IPS DF 19.7 (cell line): ENCODE results near the gene DIPK1B.
A peak's percentile ranks its signal among the peaks of the same experiment; 100 is the strongest.

Experiments used
- DNase-seq: peaks from one replicate; pipeline ENCODE4 v3.0.0-alpha.2; 2013; ENCODE audit warnings: low read depth, low spot score

Gene DIPK1B

GRCh38 chr9:136686794-136687711 lies 25.3 kb upstream of the DIPK1B start, which contains the start of gene AGPAT2:
AGPAT2 (minus strand) TSS chr9:136687457; CDS start chr9:136687357, 100 bp downstream.
- no peak for DNase-seq

- DNase-seq: no peak
These were observed 24.6 kb upstream of the DIPK1B start for GRCh38 chr9:136687721-136688223.

GRCh38 chr9:136688274-136689107 lies 23.9 kb upstream of the DIPK1B start:
- DNase-seq: no peak

DNA sequence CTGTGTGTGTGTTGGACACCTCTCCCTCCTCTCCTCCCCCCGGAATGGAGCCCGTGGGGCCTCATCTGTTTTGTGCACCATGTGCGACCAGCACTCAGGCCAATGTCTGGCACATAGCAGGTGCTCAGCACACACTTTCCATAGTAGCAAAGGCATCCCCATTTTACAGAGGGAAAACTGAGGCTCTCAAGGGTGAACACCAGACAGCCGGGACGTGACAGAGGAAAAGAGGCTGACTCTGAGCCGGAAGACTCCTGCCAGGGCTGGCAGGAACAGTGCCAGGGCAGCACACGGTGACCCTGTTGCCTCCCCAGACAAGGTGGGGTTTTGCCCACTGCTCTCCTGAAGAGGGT lies 23.3 kb upstream of the DIPK1B start:
- DNase-seq: no peak

DNA sequence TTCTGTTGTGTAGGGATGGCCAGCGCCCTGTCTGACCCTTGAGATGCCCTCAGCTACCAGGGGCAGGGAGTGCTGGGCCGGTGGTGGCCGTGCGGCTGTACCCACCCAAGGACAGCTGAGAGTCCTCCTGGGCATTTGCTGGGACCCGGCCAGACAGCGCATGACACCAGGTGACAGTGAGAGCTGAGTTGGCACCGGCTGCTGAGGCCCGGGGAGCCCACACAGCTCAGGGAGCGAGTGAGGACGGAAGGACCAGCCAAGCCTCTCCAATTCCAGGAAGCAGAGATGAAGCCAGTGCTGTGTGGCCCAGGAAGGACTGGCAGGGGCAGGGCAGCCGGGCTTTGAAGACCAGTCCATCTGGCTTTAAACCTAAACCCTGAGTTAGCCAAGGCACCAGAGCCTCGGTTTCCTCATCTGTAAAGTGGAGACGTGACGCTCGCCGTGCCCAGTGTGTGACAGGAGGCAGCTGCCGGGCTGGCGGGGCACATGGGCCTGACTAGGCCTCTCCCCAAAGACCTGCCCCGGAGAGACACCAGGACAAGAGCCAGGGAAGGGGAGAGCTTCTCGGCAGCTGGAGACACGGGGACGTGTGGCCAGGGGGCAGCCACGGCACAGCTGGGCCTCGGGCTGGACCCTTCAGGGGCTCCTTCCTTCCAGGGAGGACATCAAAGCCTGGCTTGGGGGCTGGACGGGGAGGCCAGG lies 22.1 kb upstream of the DIPK1B start:
- no peak for DNase-seq

GRCh38 chr9:136690806-136691261 lies 21.5 kb upstream of the DIPK1B start:
- no peak for DNase-seq

DNA sequence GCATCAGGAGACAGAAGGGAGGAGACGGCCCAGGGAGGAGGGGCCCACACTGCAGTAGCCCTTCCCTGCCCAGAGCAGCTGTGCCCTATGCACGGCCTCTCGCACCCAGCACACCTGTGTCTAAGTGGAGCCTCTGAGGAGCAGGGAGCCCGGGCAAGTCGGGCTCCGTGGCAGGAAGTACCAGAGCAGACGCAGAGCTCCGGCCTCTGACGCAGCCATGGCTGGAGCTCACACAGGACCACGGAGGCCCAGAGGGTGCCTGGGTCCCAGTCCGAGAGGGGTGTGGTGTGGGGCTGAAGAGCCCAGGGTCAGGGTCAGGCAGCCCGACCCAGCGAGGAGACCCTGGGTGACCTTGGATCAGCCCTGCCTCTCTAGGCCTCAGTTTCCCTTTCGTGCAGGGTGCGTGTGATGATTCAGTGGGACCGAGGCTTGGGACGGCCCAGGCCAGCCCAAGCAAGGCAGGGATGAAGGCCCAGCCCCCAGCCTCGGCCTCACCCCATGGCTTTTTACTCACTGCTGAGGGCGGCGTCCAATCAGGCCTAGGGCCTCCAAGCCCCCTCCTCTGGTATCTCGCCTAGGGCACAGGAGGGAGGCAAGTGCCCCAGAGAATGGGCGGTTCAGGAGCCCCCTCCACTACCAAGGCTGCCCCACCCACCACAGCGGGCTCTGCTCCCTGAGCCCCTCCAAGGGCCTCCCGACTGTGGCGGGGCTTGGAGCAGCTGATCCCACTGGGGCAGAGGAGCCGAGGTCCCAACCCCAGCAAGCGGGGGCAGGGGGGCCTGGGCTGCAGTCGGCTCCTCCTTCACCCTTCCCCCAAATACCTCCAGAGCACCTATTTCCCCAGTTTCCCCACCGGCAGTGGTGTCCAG lies 20.8 kb upstream of the DIPK1B start:
- no peak for DNase-seq

DNA sequence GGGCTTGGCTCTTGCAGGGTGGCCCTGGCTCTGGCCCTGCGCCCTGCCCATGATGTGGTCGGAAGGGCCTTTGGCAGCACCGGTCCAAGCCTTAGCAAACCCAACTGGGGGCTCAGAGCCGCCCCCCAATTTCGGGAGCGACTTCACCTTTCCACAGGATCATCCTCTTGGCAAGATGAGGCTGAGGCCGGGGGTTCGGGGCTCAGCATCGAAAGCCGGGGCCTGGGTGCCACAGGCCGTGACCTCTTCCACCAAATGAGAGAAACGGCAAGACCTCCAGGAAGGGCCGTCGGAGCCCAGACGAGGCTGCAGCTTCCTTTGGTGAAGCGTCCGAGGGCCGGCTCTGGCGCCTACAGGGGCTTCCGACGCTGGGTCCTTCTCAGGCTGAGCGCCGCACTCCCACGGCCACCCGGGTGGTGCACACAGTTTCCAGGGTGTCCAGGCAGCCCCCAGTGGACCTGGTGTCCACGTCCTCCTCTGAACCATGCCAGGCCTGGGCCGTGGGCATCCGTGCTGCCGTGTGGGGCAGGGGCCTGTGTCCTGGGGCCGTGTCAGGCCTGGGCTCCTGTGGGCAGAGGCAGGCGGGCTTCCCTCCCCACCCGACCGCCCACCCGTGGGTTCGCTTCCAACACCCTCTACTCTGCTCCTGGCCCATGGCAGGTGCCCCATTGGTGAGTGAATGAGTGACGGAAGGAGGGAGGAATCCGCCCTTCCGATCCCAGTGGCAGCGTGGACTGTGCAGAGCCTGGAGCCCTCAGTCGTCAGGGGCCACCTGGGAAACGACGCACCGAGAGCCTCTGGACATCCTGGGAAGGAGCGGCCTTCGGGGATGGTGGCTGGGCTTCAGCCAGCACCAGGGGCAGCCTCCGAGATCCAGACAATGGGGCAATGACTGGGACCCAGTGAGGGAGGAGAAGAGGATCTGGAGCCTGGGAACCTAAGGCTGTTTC lies 19.9 kb upstream of the DIPK1B start:
- DNase-seq: no peak

GRCh38 chr9:136693135-136693489 lies 19.3 kb upstream of the DIPK1B start:
- no peak for DNase-seq

- DNase-seq: no peak
These were observed 18.7 kb upstream of the DIPK1B start for GRCh38 chr9:136693490-136694162.

DNA sequence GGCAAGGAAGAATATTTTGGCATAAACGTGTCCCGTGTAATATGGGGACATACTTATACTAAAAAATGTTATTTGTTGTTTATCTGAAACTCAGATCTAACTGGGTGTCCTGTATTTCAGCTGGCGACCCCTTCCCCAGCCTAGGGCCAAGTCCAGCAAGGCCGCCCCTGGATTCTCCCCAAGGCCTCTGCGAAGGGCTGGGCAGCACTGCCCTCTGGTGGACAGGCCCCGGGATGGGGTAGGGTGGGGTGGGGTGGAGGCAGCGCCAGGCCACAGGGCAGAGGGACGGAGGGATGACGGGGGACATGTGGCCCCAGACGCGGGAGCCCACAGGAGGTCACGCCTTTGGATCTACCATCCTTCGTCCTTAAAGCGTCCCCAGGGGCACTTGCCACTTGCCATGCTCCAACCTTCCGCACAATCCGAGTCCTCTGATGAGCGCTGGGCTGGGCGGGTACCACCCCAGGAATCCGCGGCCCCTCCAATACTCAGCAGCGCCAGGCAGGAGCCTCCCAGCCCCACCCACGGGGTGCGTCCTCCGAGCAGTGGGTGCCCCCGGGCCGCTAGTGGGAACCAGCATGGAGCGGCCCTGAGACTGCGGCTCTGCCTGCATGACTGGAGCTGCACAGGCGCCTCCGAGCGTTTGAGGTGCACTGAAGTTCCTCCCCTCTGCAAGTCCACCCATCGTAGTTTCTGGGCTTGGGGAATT lies 18.1 kb upstream of the DIPK1B start:
- DNase-seq: peak; percentile 28

DNA sequence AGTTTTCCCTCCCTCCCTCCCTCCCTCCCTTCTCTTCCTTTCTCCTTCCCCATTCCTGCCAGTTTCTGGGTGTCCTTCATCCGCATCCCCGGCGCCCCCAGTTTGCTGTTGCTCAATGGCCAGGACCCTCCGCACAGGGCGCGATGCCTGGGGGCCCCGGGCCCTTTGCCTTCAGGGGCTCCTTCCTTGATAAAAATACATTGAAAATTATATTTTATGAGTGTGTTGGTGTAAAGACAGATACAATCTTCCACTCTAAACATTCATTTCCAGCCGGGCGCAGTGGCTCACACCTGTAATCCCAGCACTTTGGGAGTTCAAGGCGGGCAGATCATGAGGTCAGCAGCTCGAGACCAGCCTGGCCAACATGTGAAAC lies 17.5 kb upstream of the DIPK1B start:
- DNase-seq: no peak

GRCh38 chr9:136695435-136695895 lies 16.9 kb upstream of the DIPK1B start:
- no peak for DNase-seq

DNA sequence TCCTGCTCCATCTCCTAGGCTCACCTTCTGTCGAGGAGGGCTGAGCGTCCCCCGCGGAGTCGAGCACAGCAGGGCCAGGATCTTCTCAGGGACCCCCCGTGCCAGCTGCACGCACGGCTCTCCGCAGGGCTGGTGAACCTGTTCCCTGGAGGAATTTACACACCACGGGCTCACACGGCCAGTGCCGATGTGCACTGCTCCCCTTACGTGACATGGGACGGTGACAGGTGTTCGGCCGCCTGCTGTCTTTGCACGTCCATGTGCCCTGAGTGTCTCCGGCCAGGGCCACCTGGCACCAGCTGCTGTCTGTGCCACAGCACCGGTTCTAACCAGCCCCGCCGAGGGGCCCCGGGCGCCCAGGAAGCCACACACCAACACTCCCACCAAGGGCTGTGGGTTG lies 16.4 kb upstream of the DIPK1B start:
- DNase-seq: no peak

DNA sequence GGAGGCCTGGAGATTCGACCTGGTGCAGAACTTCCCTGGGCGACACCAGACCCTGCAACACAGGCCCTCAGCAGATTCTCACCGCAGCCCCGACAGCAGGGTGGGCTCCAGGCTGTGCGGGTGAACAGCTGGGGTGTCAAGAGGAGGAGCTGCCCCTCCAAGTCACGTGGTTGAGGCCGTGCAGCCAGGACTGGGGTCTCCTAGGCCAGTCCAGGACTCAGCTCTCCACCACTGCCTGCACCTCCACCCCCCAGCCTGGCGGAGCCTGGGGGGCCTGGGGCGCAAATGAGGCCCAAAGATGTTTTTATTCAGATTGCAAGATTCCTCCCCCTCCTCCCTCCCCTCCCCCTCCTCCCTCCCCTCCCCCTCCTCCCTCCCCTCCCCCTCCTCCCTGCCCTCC lies 15.9 kb upstream of the DIPK1B start:
- no peak for DNase-seq

- DNase-seq: no peak
These were observed 15.1 kb upstream of the DIPK1B start for GRCh38 chr9:136697146-136697820.

DNA sequence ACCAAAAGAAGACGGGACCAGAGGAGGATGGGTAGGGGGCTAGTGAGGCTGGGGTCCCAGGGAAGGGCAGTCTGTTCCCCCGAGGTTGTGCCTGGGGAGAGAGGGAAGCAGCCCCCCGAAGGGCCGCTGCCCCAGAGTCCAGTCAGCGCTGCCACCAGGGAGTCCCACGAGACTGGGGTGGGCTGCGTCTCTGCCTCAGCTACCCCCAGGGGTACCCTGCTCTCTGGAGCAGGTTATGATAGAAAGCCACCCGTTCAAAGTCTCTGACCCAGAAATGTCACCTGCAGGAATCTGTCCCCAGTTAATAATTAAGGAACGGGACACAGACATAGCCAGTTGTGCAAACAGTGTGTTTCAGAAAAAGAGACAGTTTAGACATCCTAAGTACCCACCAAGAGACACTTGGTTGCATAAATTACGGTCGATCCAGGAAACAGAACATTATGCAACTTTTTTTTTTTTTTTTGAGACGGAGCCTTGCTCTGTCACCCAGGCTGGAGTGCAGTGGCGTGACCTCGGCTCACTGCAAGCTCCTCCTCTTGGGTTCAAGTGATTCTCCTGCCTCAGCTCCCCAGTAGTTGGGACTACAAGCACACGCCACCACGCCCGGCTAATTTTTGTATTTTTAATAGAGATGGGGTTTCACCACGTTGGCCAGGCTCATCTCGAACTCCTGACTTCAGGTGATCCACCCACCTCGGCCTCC lies 14.4 kb upstream of the DIPK1B start:
- no peak for DNase-seq
